PC-3 (cell line): Measurements from ENCODE around the gene FGF4. TPM values are rescaled to one million over a fixed set of nuclear protein-coding genes. Genes with fewer than 3 reads are reported as not detected.

Experiments used
- ATAC-seq: fragments of 200-7000 bp; cut with Tn5 transposase; 2 replicates; pipeline ENCODE4 v1.9.1; 2020; ENCODE audit warnings: mild to moderate bottlenecking, moderate library complexity
- BruUV-seq: library from RNA; stranded (reverse); fragments of 400-500 nt; replicated peaks from 2 replicates; lab custom pipeline; 2021; lab: Mats Ljungman, UMichigan
- CTCF ChIA-PET: fragments of 300-600 bp; sonication (Branson Sonifier 250); formaldehyde crosslinking; loops from one replicate; lab custom pipeline; 2022; ENCODE audit warnings: antibody characterized with exemption; lab: Charles Lee
- POLR2A ChIA-PET: fragments of 300-600 bp; sonication (Branson Sonifier 250); formaldehyde crosslinking; loops from one replicate; lab custom pipeline; 2022; ENCODE audit warnings: antibody characterized with exemption; ENCODE audit not compliant: unreplicated experiment; lab: Charles Lee
- DNase-seq: peaks from one replicate; pipeline ENCODE4 v3.0.0-alpha.2; 2015
- H2AFZ ChIP-seq: fragments of 300-600 bp; sonication (generic); 2 replicates; pipeline ENCODE4 v1.6.0; 2016; ENCODE audit warnings: antibody characterized with exemption, low read length
- H3F3A ChIP-seq: fragments of 300-600 bp; sonication (generic); one replicate; pipeline ENCODE4 v1.6.0; 2017; ENCODE audit warnings: antibody characterized with exemption, low read length, control low read depth, mild to moderate bottlenecking; ENCODE audit not compliant: unreplicated experiment
- H3K27ac ChIP-seq: fragments of 300-600 bp; sonication (generic); 2 replicates; pipeline ENCODE4 v1.5.1; 2016; ENCODE audit warnings: mild to moderate bottlenecking, low read length
- H3K27me3 ChIP-seq: fragments of 300-600 bp; sonication (generic); 2 replicates; pipeline ENCODE4 v1.6.1; 2016; ENCODE audit warnings: low read length, mixed read lengths
- H3K36me3 ChIP-seq: fragments of 300-600 bp; sonication (generic); 2 replicates; pipeline ENCODE4 v1.6.1; 2016; ENCODE audit warnings: low read depth, mixed run types, low read length, mixed read lengths
- H3K4me1 ChIP-seq: fragments of 300-600 bp; sonication (generic); 2 replicates; pipeline ENCODE4 v1.5.1; 2016; ENCODE audit warnings: low read length; ENCODE audit not compliant: insufficient read depth
- H3K4me2 ChIP-seq: fragments of 300-600 bp; sonication (generic); 2 replicates; pipeline ENCODE4 v1.6.0; 2016; ENCODE audit warnings: low read length
- H3K4me3 ChIP-seq: fragments of 300-600 bp; sonication (generic); 2 replicates; pipeline ENCODE4 v1.5.1; 2016; ENCODE audit warnings: mild to moderate bottlenecking, low read length, mixed read lengths
- H3K79me2 ChIP-seq: fragments of 300-600 bp; sonication (generic); 2 replicates; pipeline ENCODE4 v1.6.1; 2017; ENCODE audit warnings: low read length, mixed read lengths
- H3K9ac ChIP-seq: fragments of 300-600 bp; sonication (generic); 2 replicates; pipeline ENCODE4 v1.6.0; 2016; ENCODE audit warnings: mild to moderate bottlenecking, low read length
- H3K9me2 ChIP-seq: fragments of 300-600 bp; sonication (generic); replicated peaks from 2 replicates; pipeline ENCODE4 v1.6.1; 2016; ENCODE audit warnings: mixed run types, low read length, mixed read lengths
- H3K9me3 ChIP-seq: fragments of 300-600 bp; sonication (generic); 2 replicates; pipeline ENCODE4 v1.6.1; 2016; ENCODE audit warnings: low read length, mixed read lengths
- H4K20me1 ChIP-seq: fragments of 300-600 bp; sonication (generic); 2 replicates; pipeline ENCODE4 v1.6.1; 2016; ENCODE audit warnings: low read length, mixed read lengths
- EZH2 ChIP-seq: fragments of 300-600 bp; sonication (generic); IDR thresholded peaks from one replicate; pipeline ENCODE4 v1.6.1; 2017; ENCODE audit warnings: antibody characterized with exemption, mild to moderate bottlenecking, low read length; ENCODE audit not compliant: unreplicated experiment
- EZH2phosphoT487 ChIP-seq: fragments of 300-600 bp; sonication (generic); IDR thresholded peaks from 2 replicates; pipeline ENCODE4 v1.6.1; 2018; ENCODE audit warnings: mild to moderate bottlenecking, antibody characterized with exemption, low read length, borderline replicate concordance
- intact Hi-C: fragments of 100-400 bp; cut with micrococcal nuclease; formaldehyde crosslinking; loops from 2 replicates; pipeline ENCODE4 v1.9.0; 2023
- total RNA-seq: library from RNA; depleted of rRNA; stranded (reverse); fragments of >200 nt; gene quantifications from 2 replicates; pipeline ENCODE4 v1.2.3, GENCODE V29; 2014
- TF ChIP-seq, protein P1 (sequence below): fragments of 300-600 bp; sonication (generic); conservative IDR thresholded peaks from 2 replicates; pipeline ENCODE4 v1.5.1; 2017; ENCODE audit warnings: antibody characterized with exemption, low read depth, mild to moderate bottlenecking, low read length

The FGF4 gene
- total RNA-seq, 1 experiment from 2014 or later, result not detected

DNA sequence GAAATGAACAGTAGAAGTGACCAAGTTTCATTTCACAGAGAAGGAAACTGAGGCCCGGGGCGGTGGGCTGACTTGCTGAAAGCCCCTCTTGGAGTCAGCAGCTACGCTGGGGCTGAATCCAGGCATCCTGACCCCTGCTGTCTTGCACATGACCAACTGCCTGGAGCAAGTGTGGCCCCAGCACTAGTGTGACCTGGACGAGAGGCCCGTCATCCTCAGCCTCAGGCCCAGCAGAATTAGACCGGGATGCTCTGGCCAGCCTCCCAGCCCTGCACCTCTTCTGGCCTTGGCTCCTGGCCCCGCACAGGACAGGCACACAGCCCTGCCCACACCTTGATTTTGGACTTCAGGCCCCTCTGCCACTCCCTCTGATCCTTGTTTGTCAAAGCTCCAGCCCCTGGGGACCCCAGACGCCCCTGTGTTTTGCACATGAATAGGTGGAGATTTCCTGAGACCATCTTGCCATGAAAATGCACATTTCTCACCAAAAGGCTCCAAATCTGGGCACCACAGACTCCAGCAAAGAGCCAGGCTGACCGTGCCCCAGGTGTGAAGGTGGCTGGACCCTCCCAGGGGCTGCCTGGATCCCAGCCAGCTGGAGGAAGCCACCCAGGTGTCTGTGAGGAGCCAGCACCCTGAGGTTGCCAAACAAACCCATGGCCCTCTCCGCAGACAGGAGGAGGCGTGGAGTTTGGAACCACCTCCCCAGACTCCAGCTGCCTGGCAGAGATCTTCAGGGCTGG, 24.9 kb downstream of the FGF4 start:
- BruUV-seq, result no TSS peak
- Histone ChIP-seq H3K9ac (no peak overlapping the region), H3K9me2 (no peaks in the 10 kb centered on the region), H2AFZ (no peak overlapping the region), H3F3A (no peaks in the 10 kb centered on the region), H3K4me3 (no peak overlapping the region), H3K4me2 (no peak overlapping the region), H3K4me1 (no peaks in the 10 kb centered on the region), H3K79me2 (no peaks in the 10 kb centered on the region), H3K9me3 (no peaks in the 10 kb centered on the region), H3K27ac (no peak overlapping the region), H3K36me3 (no peaks in the 10 kb centered on the region), H4K20me1 (no peaks in the 10 kb centered on the region), H3K27me3 (peaks cover 3% of the 10 kb centered on the region; the same call in 1 of the 2 replicates)
- intact Hi-C loops, result no loop called here
- TF ChIP-seq EZH2phosphoT487 (no peak), EZH2 (no peak)
- TF ChIP-seq, protein P1, sequence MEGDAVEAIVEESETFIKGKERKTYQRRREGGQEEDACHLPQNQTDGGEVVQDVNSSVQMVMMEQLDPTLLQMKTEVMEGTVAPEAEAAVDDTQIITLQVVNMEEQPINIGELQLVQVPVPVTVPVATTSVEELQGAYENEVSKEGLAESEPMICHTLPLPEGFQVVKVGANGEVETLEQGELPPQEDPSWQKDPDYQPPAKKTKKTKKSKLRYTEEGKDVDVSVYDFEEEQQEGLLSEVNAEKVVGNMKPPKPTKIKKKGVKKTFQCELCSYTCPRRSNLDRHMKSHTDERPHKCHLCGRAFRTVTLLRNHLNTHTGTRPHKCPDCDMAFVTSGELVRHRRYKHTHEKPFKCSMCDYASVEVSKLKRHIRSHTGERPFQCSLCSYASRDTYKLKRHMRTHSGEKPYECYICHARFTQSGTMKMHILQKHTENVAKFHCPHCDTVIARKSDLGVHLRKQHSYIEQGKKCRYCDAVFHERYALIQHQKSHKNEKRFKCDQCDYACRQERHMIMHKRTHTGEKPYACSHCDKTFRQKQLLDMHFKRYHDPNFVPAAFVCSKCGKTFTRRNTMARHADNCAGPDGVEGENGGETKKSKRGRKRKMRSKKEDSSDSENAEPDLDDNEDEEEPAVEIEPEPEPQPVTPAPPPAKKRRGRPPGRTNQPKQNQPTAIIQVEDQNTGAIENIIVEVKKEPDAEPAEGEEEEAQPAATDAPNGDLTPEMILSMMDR, result no peak
- ChIA-PET POLR2A (no interaction called here), CTCF (no interaction called here)
- DNase-seq (no peak), ATAC-seq (no peak)

DNA sequence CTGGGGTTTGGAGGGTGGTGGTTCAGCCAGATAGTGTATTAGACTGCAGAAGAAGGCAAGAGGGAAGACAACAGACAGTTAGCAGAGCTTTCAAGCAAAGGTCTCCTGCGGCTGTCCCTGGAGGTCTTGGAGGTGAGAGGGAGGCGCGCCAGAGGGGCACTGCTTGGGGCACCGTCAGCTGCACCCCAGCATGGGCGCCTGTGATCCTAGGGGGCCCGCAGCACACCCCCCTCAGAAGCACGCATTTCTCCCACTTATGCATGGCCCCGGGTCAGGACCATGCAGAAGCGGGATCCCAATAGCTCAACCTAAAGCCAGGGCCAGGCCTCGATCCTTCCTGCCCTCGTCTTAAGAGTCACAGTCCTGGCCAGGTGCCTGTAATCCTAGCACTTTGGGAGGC, 26.5 kb downstream of the FGF4 start:
- no peaks in the 10 kb centered on the region for H3K9me3 ChIP-seq
- no peaks in the 10 kb centered on the region for H3K79me2 ChIP-seq
- no peak overlapping the region for H3K4me3 ChIP-seq
- H3K9me2 ChIP-seq, result no peaks in the 10 kb centered on the region
- ChIA-PET POLR2A (no interaction called here), CTCF (no interaction called here)
- BruUV-seq, result no TSS peak
- DNase-seq, result no peak
- TF ChIP-seq, protein P1, result no peak
- TF ChIP-seq EZH2phosphoT487 (no peak), EZH2 (no peak)
- H4K20me1 ChIP-seq, result no peaks in the 10 kb centered on the region
- intact Hi-C loops, result no loop called here
- no peak for ATAC-seq
- H2AFZ ChIP-seq, result no peak overlapping the region
- no peaks in the 10 kb centered on the region for H3K27me3 ChIP-seq
- H3K4me1 ChIP-seq, result peaks cover 7% of the 10 kb centered on the region
- H3F3A ChIP-seq, result no peaks in the 10 kb centered on the region
- H3K27ac ChIP-seq, result no peak overlapping the region
- H3K4me2 ChIP-seq, result no peak overlapping the region
- no peak overlapping the region for H3K9ac ChIP-seq
- H3K36me3 ChIP-seq, result no peaks in the 10 kb centered on the region
